ENCODE measurements around the gene LDLRAD4.

Gene LDLRAD4

GRCh38 chr18:13524811-13525210, 306.3 kb downstream of the LDLRAD4 start:
- Histone ChIP-seq H3K27me3 (no peaks in the 10 kb centered on the region), H3K4me3 (no peak overlapping the region), H3K36me3 (peaks cover 0 to 20% (median 0%) of the 10 kb centered on the region in 3 donors), H3K9me3 (no peaks in the 10 kb centered on the region), H3K4me1 (peaks cover 0 to 28% (median 2%) of the 10 kb centered on the region in 4 donors), H3K27ac (no peak overlapping the region)
- no peak for TF ChIP-seq CTCF (IDR thresholded peaks at IDR 0.05)
- no peak for DNase-seq
- intact Hi-C loops (cut with DNase I; ENCODE audit: low total_unique reads), result no loop called here

GRCh38 chr18:13525381-13526029, 306.9 kb downstream of the LDLRAD4 start:
- no peak for TF ChIP-seq CTCF (IDR thresholded peaks at IDR 0.05)
- peaks cover 0 to 28% (median 5%) of the 10 kb centered on the region in 4 donors for H3K4me1 ChIP-seq
- no peaks in the 10 kb centered on the region for H3K9me3 ChIP-seq
- no peaks in the 10 kb centered on the region for H3K27me3 ChIP-seq
- no peak overlapping the region for H3K27ac ChIP-seq
- intact Hi-C loops (cut with DNase I; ENCODE audit: low total_unique reads), result no loop called here
- no peak for DNase-seq
- H3K4me3 ChIP-seq, result no peak overlapping the region
- H3K36me3 ChIP-seq, result peaks cover 0 to 20% (median 0%) of the 10 kb centered on the region in 3 donors

GRCh38 chr18:13526519-13526918, 308.0 kb downstream of the LDLRAD4 start:
- H3K27ac ChIP-seq, result no peak overlapping the region
- peaks cover 0 to 22% (median 9%) of the 10 kb centered on the region in 4 donors for H3K4me1 ChIP-seq
- H3K9me3 ChIP-seq, result no peaks in the 10 kb centered on the region
- H3K27me3 ChIP-seq, result no peaks in the 10 kb centered on the region
- intact Hi-C loops (cut with DNase I; ENCODE audit: low total_unique reads), result no loop called here
- H3K36me3 ChIP-seq, result peaks cover 0 to 20% (median 0%) of the 10 kb centered on the region in 3 donors
- H3K4me3 ChIP-seq, result no peak overlapping the region
- no peak for TF ChIP-seq CTCF (IDR thresholded peaks at IDR 0.05)
- DNase-seq, result no peak

- H3K36me3 ChIP-seq, result peaks cover 0 to 20% (median 0%) of the 10 kb centered on the region in 3 donors
- no peak for DNase-seq
- no peak overlapping the region for H3K27ac ChIP-seq
- no peaks in the 10 kb centered on the region for H3K9me3 ChIP-seq
- intact Hi-C loops (cut with DNase I; ENCODE audit: low total_unique reads), result no loop called here
- H3K4me1 ChIP-seq, result peaks cover 0 to 15% (median 7%) of the 10 kb centered on the region in 4 donors
- TF ChIP-seq CTCF (IDR thresholded peaks at IDR 0.05), result no peak
- no peak overlapping the region for H3K4me3 ChIP-seq
- H3K27me3 ChIP-seq, result no peaks in the 10 kb centered on the region
These were observed 308.7 kb downstream of the LDLRAD4 start for GRCh38 chr18:13527256-13527655.

- Histone ChIP-seq H3K4me1 (peaks cover 0 to 10% (median 7%) of the 10 kb centered on the region in 4 donors), H3K4me3 (no peak overlapping the region), H3K9me3 (no peaks in the 10 kb centered on the region), H3K27ac (no peak overlapping the region), H3K36me3 (peaks cover 0 to 20% (median 0%) of the 10 kb centered on the region in 3 donors), H3K27me3 (no peaks in the 10 kb centered on the region)
- intact Hi-C loops (cut with DNase I; ENCODE audit: low total_unique reads), result no loop called here
- no peak for TF ChIP-seq CTCF (IDR thresholded peaks at IDR 0.05)
- no peak for DNase-seq
These were observed 309.2 kb downstream of the LDLRAD4 start for GRCh38 chr18:13527730-13528129.

Measured in tibial artery (tissue), 4 donors.